Muscle layer of colon (tissue), 2 donors: ENCODE measurements around the gene NKAIN4.

Source experiments
- H3K27ac ChIP-seq: one replicate; pipeline ENCODE4 v1.7.0; 2013; ENCODE audit warnings: low read depth, mild to moderate bottlenecking, low read length, moderate library complexity
- H3K27me3 ChIP-seq, 2 donors: one replicate each; pipeline ENCODE4 v1.7.0; 2013; ENCODE audit warnings: low read length in 2 of 2, mild to moderate bottlenecking in 2 of 2; ENCODE audit not compliant: insufficient read depth in 2 of 2, control insufficient read depth in 1 of 2
- H3K36me3 ChIP-seq: one replicate; pipeline ENCODE4 v1.7.0; 2013; ENCODE audit warnings: mild to moderate bottlenecking, low read length; ENCODE audit not compliant: insufficient read depth
- H3K4me1 ChIP-seq: one replicate; pipeline ENCODE4 v1.7.0; 2013; ENCODE audit warnings: mild to moderate bottlenecking, low read length; ENCODE audit not compliant: insufficient read depth
- H3K4me3 ChIP-seq, 2 donors: one replicate each; pipeline ENCODE4 v1.7.0; 2013; ENCODE audit warnings: low read length in 2 of 2, low read depth in 1 of 2, mild to moderate bottlenecking in 1 of 2, moderate library complexity in 1 of 2
- H3K9ac ChIP-seq: one replicate; pipeline ENCODE4 v1.7.0; 2013; ENCODE audit warnings: low read length
- H3K9me3 ChIP-seq: one replicate; pipeline ENCODE4 v1.7.0; 2013; ENCODE audit warnings: mild to moderate bottlenecking, low read length
- donor health status: abdominal sarcoma.
- donor health status: Adenocarcinoma of cecum.

NKAIN4 gene

GRCh38 chr20:63269724-63270123 lies 15.5 kb upstream of the NKAIN4 start:
- Histone ChIP-seq H3K27ac (no peak overlapping the region), H3K4me1 (peaks cover 19% of the 10 kb centered on the region), H3K9ac (no peak overlapping the region)

GRCh38 chr20:63268671-63269439 lies 14.6 kb upstream of the NKAIN4 start:
- H3K4me1 ChIP-seq, result peaks cover 13% of the 10 kb centered on the region
- no peaks in the 10 kb centered on the region for H3K9me3 ChIP-seq
- no peaks in the 10 kb centered on the region for H3K36me3 ChIP-seq
- H3K9ac ChIP-seq, result no peak overlapping the region
- no peak overlapping the region for H3K4me3 ChIP-seq
- peaks cover 6 to 23% of the 10 kb centered on the region in 2 donors for H3K27me3 ChIP-seq
- no peak overlapping the region for H3K27ac ChIP-seq

More at GRCh38 chr20:63269724-63270123, 15.5 kb upstream of the NKAIN4 start:
- Histone ChIP-seq H3K36me3 (no peaks in the 10 kb centered on the region), H3K27me3 (peaks cover 6 to 23% of the 10 kb centered on the region in 2 donors), H3K4me3 (no peak overlapping the region), H3K9me3 (no peaks in the 10 kb centered on the region)

DNA sequence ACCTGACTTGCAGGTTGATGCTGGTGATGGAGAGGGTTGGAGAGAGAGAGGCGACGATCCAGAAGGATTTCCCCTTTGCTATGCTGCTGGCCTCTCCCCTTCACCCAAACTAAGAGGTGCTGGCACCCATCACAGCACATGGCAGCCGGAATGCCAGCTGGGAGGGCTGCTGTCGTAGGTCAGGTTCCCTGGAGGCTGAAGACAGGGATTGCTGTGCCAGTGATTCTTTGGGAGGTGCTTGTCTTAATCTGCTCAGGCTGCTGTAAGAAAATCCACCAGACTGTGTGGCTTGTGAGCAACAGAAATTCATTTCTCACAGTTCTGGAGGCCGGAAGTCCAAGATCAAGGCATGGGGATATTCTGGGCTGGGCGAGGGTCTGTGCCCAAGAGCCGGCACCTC lies 14.0 kb upstream of the NKAIN4 start:
- H3K9ac ChIP-seq, result no peak overlapping the region
- no peak overlapping the region for H3K4me3 ChIP-seq
- H3K9me3 ChIP-seq, result no peaks in the 10 kb centered on the region
- H3K27ac ChIP-seq, result no peak overlapping the region
- H3K4me1 ChIP-seq, result peaks cover 7% of the 10 kb centered on the region
- peaks cover 6 to 23% of the 10 kb centered on the region in 2 donors for H3K27me3 ChIP-seq
- no peaks in the 10 kb centered on the region for H3K36me3 ChIP-seq

GRCh38 chr20:63267691-63268090 lies 13.4 kb upstream of the NKAIN4 start:
- Histone ChIP-seq H3K27ac (no peak overlapping the region), H3K36me3 (no peaks in the 10 kb centered on the region), H3K27me3 (peaks cover 6 to 26% of the 10 kb centered on the region in 2 donors), H3K4me3 (no peak overlapping the region), H3K4me1 (peaks cover 7% of the 10 kb centered on the region), H3K9ac (no peak overlapping the region), H3K9me3 (no peaks in the 10 kb centered on the region)

- Histone ChIP-seq H3K27me3 (peaks cover 6 to 35% of the 10 kb centered on the region in 2 donors), H3K4me1 (no peaks in the 10 kb centered on the region), H3K36me3 (no peaks in the 10 kb centered on the region), H3K27ac (no peak overlapping the region), H3K9ac (no peak overlapping the region), H3K4me3 (no peak overlapping the region), H3K9me3 (no peaks in the 10 kb centered on the region)
These were observed 11.7 kb upstream of the NKAIN4 start for GRCh38 chr20:63265891-63266515.

DNA sequence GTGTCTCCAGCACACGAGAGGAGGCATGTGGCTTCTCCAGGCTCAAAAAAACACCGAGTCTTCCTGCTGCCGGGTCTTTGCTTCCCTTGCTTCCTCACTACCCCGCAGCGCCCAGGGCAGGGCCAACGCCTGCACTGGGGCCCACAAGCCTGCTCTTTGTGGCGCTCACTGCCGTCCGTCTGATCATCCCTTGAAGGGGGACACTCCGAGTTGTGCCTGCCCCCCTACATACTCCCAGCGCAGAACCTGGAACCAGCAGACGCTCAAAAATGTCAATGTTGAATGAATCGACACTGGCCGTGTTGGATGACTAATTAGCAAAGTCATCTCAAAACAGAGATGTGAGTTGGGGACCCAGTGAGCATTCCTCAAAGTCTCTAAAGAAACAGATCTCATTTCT lies 10.3 kb upstream of the NKAIN4 start:
- H3K36me3 ChIP-seq, result no peaks in the 10 kb centered on the region
- no peaks in the 10 kb centered on the region for H3K4me1 ChIP-seq
- peaks cover 6 to 35% of the 10 kb centered on the region in 2 donors for H3K27me3 ChIP-seq
- no peak overlapping the region for H3K9ac ChIP-seq
- H3K27ac ChIP-seq, result no peak overlapping the region
- no peak overlapping the region for H3K4me3 ChIP-seq
- H3K9me3 ChIP-seq, result no peaks in the 10 kb centered on the region

DNA sequence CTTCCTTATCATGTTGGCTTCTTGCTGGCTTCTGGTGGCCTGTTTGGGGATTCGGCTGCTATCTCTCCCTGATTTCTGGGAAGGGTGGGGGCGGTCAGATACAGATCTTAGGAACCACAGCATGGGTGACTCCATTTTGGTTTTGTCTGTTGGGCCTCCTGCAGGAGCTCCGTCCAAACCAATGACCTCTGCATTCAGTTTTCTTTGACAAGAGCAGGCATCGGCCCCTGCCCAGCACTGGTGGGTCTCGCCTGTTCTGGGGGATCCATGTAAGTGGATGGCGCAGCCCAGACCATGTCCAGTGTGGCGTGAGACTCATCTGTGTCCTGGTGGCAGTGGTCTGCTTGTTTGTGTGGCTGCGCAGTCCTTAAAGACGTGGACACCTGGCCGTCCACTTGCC lies 9.7 kb upstream of the NKAIN4 start:
- H3K9me3 ChIP-seq, result no peaks in the 10 kb centered on the region
- H3K9ac ChIP-seq, result no peak overlapping the region
- no peaks in the 10 kb centered on the region for H3K36me3 ChIP-seq
- H3K27me3 ChIP-seq, result peaks cover 6 to 35% of the 10 kb centered on the region in 2 donors
- H3K4me1 ChIP-seq, result no peaks in the 10 kb centered on the region
- H3K27ac ChIP-seq, result no peak overlapping the region
- H3K4me3 ChIP-seq, result no peak overlapping the region

DNA sequence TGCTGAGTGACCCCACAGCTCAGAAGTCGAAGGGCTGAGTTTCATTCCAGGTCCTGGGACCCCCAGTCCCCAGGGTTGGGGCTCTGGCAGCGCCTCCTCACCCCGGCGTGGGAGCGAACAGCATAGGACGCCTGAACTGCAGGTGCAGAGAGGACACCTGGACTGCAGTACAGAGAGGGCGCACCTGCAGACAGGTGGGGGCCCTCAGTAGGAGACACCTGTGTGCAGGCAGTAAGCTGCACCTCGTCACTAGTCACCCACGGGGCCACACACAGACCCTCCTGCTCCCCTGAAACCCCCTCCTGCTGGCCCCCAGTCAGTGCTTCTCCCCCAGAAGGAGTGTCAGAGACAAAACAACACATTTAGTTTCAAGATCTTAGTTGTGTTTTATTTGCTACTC lies 8.6 kb upstream of the NKAIN4 start:
- no peaks in the 10 kb centered on the region for H3K9me3 ChIP-seq
- no peak overlapping the region for H3K27ac ChIP-seq
- H3K36me3 ChIP-seq, result no peaks in the 10 kb centered on the region
- H3K4me1 ChIP-seq, result no peaks in the 10 kb centered on the region
- H3K4me3 ChIP-seq, result no peak overlapping the region
- peaks cover 0 to 26% of the 10 kb centered on the region in 2 donors for H3K27me3 ChIP-seq
- no peak overlapping the region for H3K9ac ChIP-seq

DNA sequence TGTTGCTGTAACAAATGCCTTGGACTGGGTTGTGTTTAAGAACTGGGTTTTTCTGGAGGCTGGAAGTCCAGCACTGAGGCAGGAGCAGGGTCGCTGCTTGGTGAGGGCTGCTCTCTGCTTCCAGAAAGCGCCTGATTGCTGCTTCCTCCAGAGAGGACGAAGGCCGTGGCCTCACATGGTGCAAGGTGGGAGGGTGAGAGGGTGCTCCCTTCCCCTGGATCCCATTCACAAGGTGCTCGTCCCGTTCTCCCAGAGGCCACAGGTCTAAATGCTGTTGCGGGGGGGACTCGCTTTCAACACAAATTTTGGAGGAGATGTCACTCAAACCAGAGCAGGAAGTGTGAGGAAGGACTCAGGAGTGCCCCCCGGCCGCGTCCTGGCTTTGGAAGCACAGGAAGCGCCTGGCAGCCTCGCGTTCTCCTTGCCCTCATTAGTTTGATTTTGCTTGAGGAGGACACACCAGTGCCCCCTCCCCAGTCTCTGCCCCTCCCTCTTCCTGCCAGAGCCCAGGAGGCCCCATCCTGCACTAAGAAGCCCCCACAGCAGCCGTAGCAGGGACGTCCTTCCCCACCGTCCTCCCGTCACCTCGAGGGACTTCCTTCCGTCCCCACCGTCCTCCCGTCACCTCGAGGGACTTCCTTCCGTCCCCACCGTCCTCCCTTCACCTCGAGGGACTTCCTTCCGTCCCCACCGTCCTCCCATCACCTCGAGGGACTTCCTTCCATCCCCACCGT lies 7.7 kb upstream of the NKAIN4 start:
- Histone ChIP-seq H3K9ac (no peak overlapping the region), H3K4me1 (no peaks in the 10 kb centered on the region), H3K4me3 (no peak overlapping the region), H3K9me3 (no peaks in the 10 kb centered on the region), H3K27me3 (peaks cover 0 to 18% of the 10 kb centered on the region in 2 donors), H3K27ac (no peak overlapping the region), H3K36me3 (no peaks in the 10 kb centered on the region)

GRCh38 chr20:63261060-63261794 lies 7.0 kb upstream of the NKAIN4 start:
- Histone ChIP-seq H3K4me1 (no peaks in the 10 kb centered on the region), H3K4me3 (no peak overlapping the region), H3K27ac (no peak overlapping the region), H3K9me3 (no peaks in the 10 kb centered on the region), H3K27me3 (peaks cover 0 to 18% of the 10 kb centered on the region in 2 donors), H3K9ac (no peak overlapping the region), H3K36me3 (no peaks in the 10 kb centered on the region)

GRCh38 chr20:63260521-63260920 lies 6.3 kb upstream of the NKAIN4 start:
- Histone ChIP-seq H3K4me1 (no peaks in the 10 kb centered on the region), H3K9me3 (no peaks in the 10 kb centered on the region), H3K27ac (no peak overlapping the region), H3K4me3 (no peak overlapping the region), H3K36me3 (no peaks in the 10 kb centered on the region), H3K27me3 (peaks cover 0 to 15% of the 10 kb centered on the region in 2 donors), H3K9ac (no peak overlapping the region)
